ENCODE measurements around the gene SCUBE1. TPM values are rescaled to one million over a fixed set of nuclear protein-coding genes. Genes with fewer than 3 reads are reported as not detected.

Gene SCUBE1
- total and polyA plus RNA-seq, 4 donors: 0.88 to 18.7 (median 3.5) TPM

GRCh38 chr22:43228330-43228729 lies 114.8 kb downstream of the SCUBE1 start:
- intact Hi-C loops (cut with DNase I): no loop called here
- H3K4me3 ChIP-seq (ENCODE audit: low read length in 2 of 2): no peak overlapping the region
- DNase-seq (no peak), ATAC-seq (ENCODE audit: low FRiP score) (no peak)
- H3K9me3 ChIP-seq (ENCODE audit: control insufficient read depth, low read length): no peaks in the 10 kb centered on the region
- no peaks in the 10 kb centered on the region for H3K27me3 ChIP-seq (ENCODE audit: control insufficient read depth in 1 of 2, insufficient read depth in 2 of 2, low read length in 1 of 2)
- no peak overlapping the region for H3K27ac ChIP-seq (ENCODE audit: low read depth in 1 of 2, low read length in 2 of 2)
- H3K4me1 ChIP-seq (ENCODE audit: control insufficient read depth in 1 of 2, insufficient read depth in 2 of 2, low read length in 2 of 2): no peaks in the 10 kb centered on the region
- 53 to 61% methylated on average over 8 of the region's 8 CpGs for WGBS, 2 donors
- no peaks in the 10 kb centered on the region for H3K36me3 ChIP-seq (ENCODE audit: control insufficient read depth in 1 of 2, insufficient read depth in 2 of 2, low read length in 1 of 2)

- no peak overlapping the region for H3K4me3 ChIP-seq (ENCODE audit: low read length in 2 of 2)
- no peaks in the 10 kb centered on the region for H3K36me3 ChIP-seq (ENCODE audit: control insufficient read depth in 1 of 2, insufficient read depth in 2 of 2, low read length in 1 of 2)
- intact Hi-C loops (cut with DNase I): no loop called here
- ATAC-seq (ENCODE audit: low FRiP score): no peak
- no peak for DNase-seq
- H3K27me3 ChIP-seq (ENCODE audit: control insufficient read depth in 1 of 2, insufficient read depth in 2 of 2, low read length in 1 of 2): no peaks in the 10 kb centered on the region
- H3K27ac ChIP-seq (ENCODE audit: low read depth in 1 of 2, low read length in 2 of 2): no peak overlapping the region
- H3K4me1 ChIP-seq (ENCODE audit: control insufficient read depth in 1 of 2, insufficient read depth in 2 of 2, low read length in 2 of 2): no peaks in the 10 kb centered on the region
- WGBS, 2 donors: 35 to 47% methylated on average over 17 of the region's 17 CpGs
- no peaks in the 10 kb centered on the region for H3K9me3 ChIP-seq (ENCODE audit: control insufficient read depth, low read length)
These were observed 115.9 kb downstream of the SCUBE1 start for GRCh38 chr22:43227239-43227630.

GRCh38 chr22:43226377-43227238 lies 116.6 kb downstream of the SCUBE1 start:
- no peaks in the 10 kb centered on the region for H3K27me3 ChIP-seq (ENCODE audit: control insufficient read depth in 1 of 2, insufficient read depth in 2 of 2, low read length in 1 of 2)
- no peaks in the 10 kb centered on the region for H3K4me1 ChIP-seq (ENCODE audit: control insufficient read depth in 1 of 2, insufficient read depth in 2 of 2, low read length in 2 of 2)
- intact Hi-C loops (cut with DNase I): no loop called here
- H3K4me3 ChIP-seq (ENCODE audit: low read length in 2 of 2): no peak overlapping the region
- no peak overlapping the region for H3K27ac ChIP-seq (ENCODE audit: low read depth in 1 of 2, low read length in 2 of 2)
- DNase-seq (no peak), ATAC-seq (ENCODE audit: low FRiP score) (no peak)
- WGBS, 2 donors: 34 to 47% methylated on average over 14 to 19 of the region's 19 CpGs
- H3K36me3 ChIP-seq (ENCODE audit: control insufficient read depth in 1 of 2, insufficient read depth in 2 of 2, low read length in 1 of 2): no peaks in the 10 kb centered on the region
- no peaks in the 10 kb centered on the region for H3K9me3 ChIP-seq (ENCODE audit: control insufficient read depth, low read length)

- Histone ChIP-seq H3K4me3 (ENCODE audit: low read length in 2 of 2) (no peak overlapping the region), H3K4me1 (ENCODE audit: control insufficient read depth in 1 of 2, insufficient read depth in 2 of 2, low read length in 2 of 2) (no peaks in the 10 kb centered on the region), H3K27me3 (ENCODE audit: control insufficient read depth in 1 of 2, insufficient read depth in 2 of 2, low read length in 1 of 2) (no peaks in the 10 kb centered on the region), H3K9me3 (ENCODE audit: control insufficient read depth, low read length) (no peaks in the 10 kb centered on the region), H3K36me3 (ENCODE audit: control insufficient read depth in 1 of 2, insufficient read depth in 2 of 2, low read length in 1 of 2) (no peaks in the 10 kb centered on the region), H3K27ac (ENCODE audit: low read depth in 1 of 2, low read length in 2 of 2) (no peak overlapping the region)
- 92 to 93% methylated on average over 8 of the region's 8 CpGs for WGBS, 2 donors
- ATAC-seq (ENCODE audit: low FRiP score): no peak
- DNase-seq: no peak
- intact Hi-C loops (cut with DNase I): no loop called here
These were observed 117.6 kb downstream of the SCUBE1 start for GRCh38 chr22:43225609-43226008.

GRCh38 chr22:43222987-43223386 lies 120.2 kb downstream of the SCUBE1 start:
- no peaks in the 10 kb centered on the region for H3K4me1 ChIP-seq (ENCODE audit: control insufficient read depth in 1 of 2, insufficient read depth in 2 of 2, low read length in 2 of 2)
- no peak overlapping the region for H3K27ac ChIP-seq (ENCODE audit: low read depth in 1 of 2, low read length in 2 of 2)
- no peaks in the 10 kb centered on the region for H3K36me3 ChIP-seq (ENCODE audit: control insufficient read depth in 1 of 2, insufficient read depth in 2 of 2, low read length in 1 of 2)
- 93 to 95% methylated on average over 13 of the region's 13 CpGs for WGBS, 2 donors
- no peaks in the 10 kb centered on the region for H3K27me3 ChIP-seq (ENCODE audit: control insufficient read depth in 1 of 2, insufficient read depth in 2 of 2, low read length in 1 of 2)
- no peaks in the 10 kb centered on the region for H3K9me3 ChIP-seq (ENCODE audit: control insufficient read depth, low read length)
- ATAC-seq (ENCODE audit: low FRiP score): no peak
- intact Hi-C loops (cut with DNase I): no loop called here
- H3K4me3 ChIP-seq (ENCODE audit: low read length in 2 of 2): no peak overlapping the region
- no peak for DNase-seq

GRCh38 chr22:43222262-43222661 lies 120.9 kb downstream of the SCUBE1 start:
- intact Hi-C loops (cut with DNase I): no loop called here
- Histone ChIP-seq H3K9me3 (ENCODE audit: control insufficient read depth, low read length) (no peaks in the 10 kb centered on the region), H3K27me3 (ENCODE audit: control insufficient read depth in 1 of 2, insufficient read depth in 2 of 2, low read length in 1 of 2) (no peaks in the 10 kb centered on the region), H3K36me3 (ENCODE audit: control insufficient read depth in 1 of 2, insufficient read depth in 2 of 2, low read length in 1 of 2) (no peaks in the 10 kb centered on the region), H3K27ac (ENCODE audit: low read depth in 1 of 2, low read length in 2 of 2) (no peak overlapping the region), H3K4me3 (ENCODE audit: low read length in 2 of 2) (no peak overlapping the region), H3K4me1 (ENCODE audit: control insufficient read depth in 1 of 2, insufficient read depth in 2 of 2, low read length in 2 of 2) (no peaks in the 10 kb centered on the region)
- WGBS, 2 donors: 68 to 69% methylated on average over 13 of the region's 13 CpGs
- ATAC-seq (ENCODE audit: low FRiP score) (no peak), DNase-seq (no peak)

GRCh38 chr22:43220625-43221380 lies 122.4 kb downstream of the SCUBE1 start:
- intact Hi-C loops (cut with DNase I): no loop called here
- Histone ChIP-seq H3K4me1 (ENCODE audit: control insufficient read depth in 1 of 2, insufficient read depth in 2 of 2, low read length in 2 of 2) (no peaks in the 10 kb centered on the region), H3K36me3 (ENCODE audit: control insufficient read depth in 1 of 2, insufficient read depth in 2 of 2, low read length in 1 of 2) (no peaks in the 10 kb centered on the region), H3K4me3 (ENCODE audit: low read length in 2 of 2) (no peak overlapping the region), H3K27ac (ENCODE audit: low read depth in 1 of 2, low read length in 2 of 2) (no peak overlapping the region), H3K9me3 (ENCODE audit: control insufficient read depth, low read length) (no peaks in the 10 kb centered on the region), H3K27me3 (ENCODE audit: control insufficient read depth in 1 of 2, insufficient read depth in 2 of 2, low read length in 1 of 2) (no peaks in the 10 kb centered on the region)
- ATAC-seq (ENCODE audit: low FRiP score): no peak
- no peak for DNase-seq
- 86 to 87% methylated on average over 22 of the region's 22 CpGs for WGBS, 2 donors

GRCh38 chr22:43218786-43219185 lies 124.4 kb downstream of the SCUBE1 start:
- H3K27ac ChIP-seq (ENCODE audit: low read depth in 1 of 2, low read length in 2 of 2): no peak overlapping the region
- intact Hi-C loops (cut with DNase I): no loop called here
- 86 to 93% methylated on average over 1 of the region's 1 CpG for WGBS, 2 donors
- H3K4me3 ChIP-seq (ENCODE audit: low read length in 2 of 2): no peak overlapping the region
- H3K9me3 ChIP-seq (ENCODE audit: control insufficient read depth, low read length): no peaks in the 10 kb centered on the region
- no peaks in the 10 kb centered on the region for H3K4me1 ChIP-seq (ENCODE audit: control insufficient read depth in 1 of 2, insufficient read depth in 2 of 2, low read length in 2 of 2)
- H3K36me3 ChIP-seq (ENCODE audit: control insufficient read depth in 1 of 2, insufficient read depth in 2 of 2, low read length in 1 of 2): no peaks in the 10 kb centered on the region
- DNase-seq (no peak), ATAC-seq (ENCODE audit: low FRiP score) (no peak)
- H3K27me3 ChIP-seq (ENCODE audit: control insufficient read depth in 1 of 2, insufficient read depth in 2 of 2, low read length in 1 of 2): no peaks in the 10 kb centered on the region

Data from aorta (tissue), 5 donors.